Heart left ventricle (tissue), 13 donors: ENCODE measurements around the gene KIF26B.

Source experiments
- CTCF ChIP-seq, 12 donors: fragments of 200-600 bp; sonication (generic) in 4 of 12; IDR thresholded peaks; one replicate each; pipeline versions ENCODE4 v1.5.0 to v1.8.0; 2018 to 2022; ENCODE audit warnings: antibody characterized with exemption in 12 of 12, mild to moderate bottlenecking in 5 of 12
- POLR2A ChIP-seq, 2 donors: fragments of 450-650 bp; IDR thresholded peaks; one replicate each; pipeline ENCODE4 v1.6.1; 2017; ENCODE audit warnings: antibody characterized with exemption in 2 of 2, mild to moderate bottlenecking in 2 of 2, moderate library complexity in 2 of 2
- donor health status: ischemic (EF 13 %, LVEDD 7.1; RV severe dilation, severe dysfunction).
- donor health status: DM: no; HTN: yes; CAD: no.
- donor health status: DM: no; HTN: no; CAD: no.
- donor health status: ischemic (EF 25% LVEDD 6.9; RV normal size, moderate dysfunction).
- donor health status: ischemic (EF 25% LVEDD 5.7; RV mildly dilated, moderate dysfunction).
- donor health status: ischemic (EF 35%, LVEDD 5.7; RV mildly dilated, moderate dysfunction).
- donor health status: nonischemic (EF 11% LVEDD 7.7; RV severe dilation, severe dysfunction).
- donor health status: DM: yes; HTN: yes; CAD: no.
- donor health status: PGD.
- donor health status: ischemic (EF 29% LVEDD 5.4; RV normal size, mild dysfunction).
- donor health status: nonischemic (EF 23%, LVEDD 6.1; RV moderate dilation, normal function).

- TF ChIP-seq CTCF (IDR thresholded peaks at IDR 0.05) (no peak), POLR2A (IDR thresholded peaks at IDR 0.05) (no peak)
These were observed 320.3 kb downstream of the KIF26B start for GRCh38 chr1:245475126-245475525.
